Measurements from ENCODE around the gene CXCL3.

Gene CXCL3

DNA sequence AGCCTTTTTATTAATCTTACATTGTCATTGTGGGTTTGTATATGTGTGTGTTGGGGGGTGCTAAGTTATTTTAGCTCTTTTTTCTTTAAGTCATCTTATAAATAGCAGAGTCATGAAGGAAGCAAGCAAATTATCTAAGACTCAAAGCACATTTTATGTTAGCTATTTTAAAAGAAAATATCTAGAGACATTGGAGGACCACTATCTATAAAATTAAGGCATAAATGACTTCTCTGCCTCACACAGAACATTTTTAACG, 46.8 kb downstream of the CXCL3 start:
- ATAC-seq (ENCODE audit: insufficient read depth, low read depth): no peak
- no peaks in the 10 kb centered on the region for H3K36me3 ChIP-seq (ENCODE audit: insufficient read depth, low read length)

DNA sequence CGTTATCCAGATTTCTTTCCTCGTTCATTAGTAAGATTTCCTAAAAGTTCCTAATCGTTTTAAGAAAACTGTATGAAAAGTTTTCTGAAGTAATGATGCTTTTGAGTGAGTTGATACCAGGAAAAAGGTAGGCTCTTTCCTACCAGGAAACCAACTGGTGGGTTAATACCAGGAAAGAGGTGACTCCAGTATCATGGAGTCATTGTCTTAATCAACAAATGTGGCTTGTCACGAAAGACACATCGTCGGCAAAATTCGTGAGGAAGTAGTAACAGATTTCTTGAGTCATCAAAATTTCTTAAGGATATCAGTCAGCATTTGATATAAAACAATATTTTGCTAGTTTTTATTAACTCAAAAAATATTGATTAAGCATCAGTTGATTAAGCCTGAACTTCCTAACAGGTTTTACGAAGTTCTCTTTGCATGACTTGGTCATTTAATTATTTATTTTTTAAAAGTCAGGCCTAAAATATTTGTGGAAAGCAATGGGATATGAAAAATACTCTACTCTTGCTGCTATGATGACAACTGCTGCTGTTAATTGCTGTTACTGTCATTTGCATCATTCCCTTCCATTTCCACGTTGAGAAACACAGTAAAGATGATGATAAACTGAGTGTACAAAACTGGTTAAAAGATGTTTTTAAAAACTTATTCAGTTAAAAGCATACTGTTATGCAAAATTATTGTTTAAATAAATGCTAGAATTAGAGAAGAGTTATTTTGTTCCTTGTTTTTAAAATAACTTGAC, 47.3 kb downstream of the CXCL3 start:
- H3K9ac ChIP-seq (ENCODE audit: low read depth, low read length): no peak overlapping the region
- no peaks in the 10 kb centered on the region for H3K4me1 ChIP-seq (ENCODE audit: insufficient read depth, low read length)
- ATAC-seq (ENCODE audit: insufficient read depth, low read depth): no peak
- H3K36me3 ChIP-seq (ENCODE audit: insufficient read depth, low read length): no peaks in the 10 kb centered on the region
- TF ChIP-seq, protein P1, sequence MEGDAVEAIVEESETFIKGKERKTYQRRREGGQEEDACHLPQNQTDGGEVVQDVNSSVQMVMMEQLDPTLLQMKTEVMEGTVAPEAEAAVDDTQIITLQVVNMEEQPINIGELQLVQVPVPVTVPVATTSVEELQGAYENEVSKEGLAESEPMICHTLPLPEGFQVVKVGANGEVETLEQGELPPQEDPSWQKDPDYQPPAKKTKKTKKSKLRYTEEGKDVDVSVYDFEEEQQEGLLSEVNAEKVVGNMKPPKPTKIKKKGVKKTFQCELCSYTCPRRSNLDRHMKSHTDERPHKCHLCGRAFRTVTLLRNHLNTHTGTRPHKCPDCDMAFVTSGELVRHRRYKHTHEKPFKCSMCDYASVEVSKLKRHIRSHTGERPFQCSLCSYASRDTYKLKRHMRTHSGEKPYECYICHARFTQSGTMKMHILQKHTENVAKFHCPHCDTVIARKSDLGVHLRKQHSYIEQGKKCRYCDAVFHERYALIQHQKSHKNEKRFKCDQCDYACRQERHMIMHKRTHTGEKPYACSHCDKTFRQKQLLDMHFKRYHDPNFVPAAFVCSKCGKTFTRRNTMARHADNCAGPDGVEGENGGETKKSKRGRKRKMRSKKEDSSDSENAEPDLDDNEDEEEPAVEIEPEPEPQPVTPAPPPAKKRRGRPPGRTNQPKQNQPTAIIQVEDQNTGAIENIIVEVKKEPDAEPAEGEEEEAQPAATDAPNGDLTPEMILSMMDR (IDR thresholded peaks at IDR 0.05; ENCODE audit: borderline replicate concordance, extremely low read depth, low read length, poor library complexity, severe bottlenecking): no peak
- no peak for TF ChIP-seq EZH2 (IDR thresholded peaks at IDR 0.05; ENCODE audit: borderline replicate concordance, low read depth, low read length, severe bottlenecking)
- no peak overlapping the region for H3K27ac ChIP-seq (ENCODE audit: low read length)
- DNase-seq: no peak
- no peak overlapping the region for H2AFZ ChIP-seq (ENCODE audit: low read depth, low read length)
- H3K4me2 ChIP-seq (ENCODE audit: insufficient read depth, low read length): no peak overlapping the region
- no peaks in the 10 kb centered on the region for H3K27me3 ChIP-seq (ENCODE audit: insufficient read depth, low read length, poor library complexity)
- H4K20me1 ChIP-seq (ENCODE audit: insufficient read depth, low read length): no peaks in the 10 kb centered on the region
- no peaks in the 10 kb centered on the region for H3K9me3 ChIP-seq (ENCODE audit: insufficient read depth, low read length, severe bottlenecking)
- H3K4me3 ChIP-seq (ENCODE audit: low read depth in 1 of 2, low read length in 2 of 2): no peak overlapping the region
- H3K79me2 ChIP-seq (ENCODE audit: insufficient read depth, low read length): no peaks in the 10 kb centered on the region

More for the DNA sequence above, 46.8 kb downstream of the CXCL3 start:
- H3K4me2 ChIP-seq (ENCODE audit: insufficient read depth, low read length): no peak overlapping the region
- no peaks in the 10 kb centered on the region for H3K4me1 ChIP-seq (ENCODE audit: insufficient read depth, low read length)
- no peaks in the 10 kb centered on the region for H3K9me3 ChIP-seq (ENCODE audit: insufficient read depth, low read length, severe bottlenecking)
- H3K4me3 ChIP-seq (ENCODE audit: low read depth in 1 of 2, low read length in 2 of 2): no peak overlapping the region
- DNase-seq: no peak
- H3K27me3 ChIP-seq (ENCODE audit: insufficient read depth, low read length, poor library complexity): no peaks in the 10 kb centered on the region
- H2AFZ ChIP-seq (ENCODE audit: low read depth, low read length): no peak overlapping the region
- H4K20me1 ChIP-seq (ENCODE audit: insufficient read depth, low read length): no peaks in the 10 kb centered on the region
- H3K79me2 ChIP-seq (ENCODE audit: insufficient read depth, low read length): no peaks in the 10 kb centered on the region
- no peak for TF ChIP-seq EZH2 (IDR thresholded peaks at IDR 0.05; ENCODE audit: borderline replicate concordance, low read depth, low read length, severe bottlenecking)
- TF ChIP-seq, protein P1 (IDR thresholded peaks at IDR 0.05; ENCODE audit: borderline replicate concordance, extremely low read depth, low read length, poor library complexity, severe bottlenecking): no peak
- no peak overlapping the region for H3K9ac ChIP-seq (ENCODE audit: low read depth, low read length)
- no peak overlapping the region for H3K27ac ChIP-seq (ENCODE audit: low read length)

GRCh38 chr4:73989928-73990327, 48.6 kb downstream of the CXCL3 start:
- Histone ChIP-seq H3K4me1 (ENCODE audit: insufficient read depth, low read length) (no peaks in the 10 kb centered on the region), H3K4me2 (ENCODE audit: insufficient read depth, low read length) (no peak overlapping the region), H3K4me3 (ENCODE audit: low read depth in 1 of 2, low read length in 2 of 2) (no peak overlapping the region), H4K20me1 (ENCODE audit: insufficient read depth, low read length) (no peaks in the 10 kb centered on the region), H2AFZ (ENCODE audit: low read depth, low read length) (no peak overlapping the region), H3K79me2 (ENCODE audit: insufficient read depth, low read length) (no peaks in the 10 kb centered on the region), H3K27me3 (ENCODE audit: insufficient read depth, low read length, poor library complexity) (no peaks in the 10 kb centered on the region), H3K9me3 (ENCODE audit: insufficient read depth, low read length, severe bottlenecking) (no peaks in the 10 kb centered on the region), H3K9ac (ENCODE audit: low read depth, low read length) (no peak overlapping the region), H3K27ac (ENCODE audit: low read length) (no peak overlapping the region), H3K36me3 (ENCODE audit: insufficient read depth, low read length) (no peaks in the 10 kb centered on the region)
- no peak for DNase-seq
- TF ChIP-seq, protein P1 (IDR thresholded peaks at IDR 0.05; ENCODE audit: borderline replicate concordance, extremely low read depth, low read length, poor library complexity, severe bottlenecking): no peak
- no peak for TF ChIP-seq EZH2 (IDR thresholded peaks at IDR 0.05; ENCODE audit: borderline replicate concordance, low read depth, low read length, severe bottlenecking)
- ATAC-seq (ENCODE audit: insufficient read depth, low read depth): no peak
